Measurements from ENCODE around the gene PJA2.
"Not testable (repeated sequence)": the region's sequence is repeated elsewhere in the genome, so short reads cannot be mapped to it uniquely, and the experiment has no call there.

PJA2 gene

DNA sequence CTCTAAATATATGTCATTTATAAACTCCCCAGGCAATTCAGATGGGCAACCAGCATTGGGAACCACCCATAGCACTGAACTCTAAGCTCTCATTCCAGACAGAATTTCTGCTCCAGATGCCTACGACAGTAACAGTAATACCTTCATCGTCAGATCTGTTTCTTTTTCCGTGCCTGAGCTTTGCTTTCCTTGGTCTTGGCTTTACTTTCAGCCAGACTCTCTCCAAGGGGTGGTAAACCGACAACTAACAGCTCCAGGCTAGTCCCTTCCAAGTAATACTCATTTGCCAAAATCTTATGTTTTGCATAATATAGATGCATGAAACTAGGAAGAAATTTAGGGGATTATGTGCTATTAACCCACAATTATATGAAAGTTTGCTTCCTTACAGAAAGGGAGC lies 102.3 kb downstream of the PJA2 start:
- no peak for DNase-seq

DNA sequence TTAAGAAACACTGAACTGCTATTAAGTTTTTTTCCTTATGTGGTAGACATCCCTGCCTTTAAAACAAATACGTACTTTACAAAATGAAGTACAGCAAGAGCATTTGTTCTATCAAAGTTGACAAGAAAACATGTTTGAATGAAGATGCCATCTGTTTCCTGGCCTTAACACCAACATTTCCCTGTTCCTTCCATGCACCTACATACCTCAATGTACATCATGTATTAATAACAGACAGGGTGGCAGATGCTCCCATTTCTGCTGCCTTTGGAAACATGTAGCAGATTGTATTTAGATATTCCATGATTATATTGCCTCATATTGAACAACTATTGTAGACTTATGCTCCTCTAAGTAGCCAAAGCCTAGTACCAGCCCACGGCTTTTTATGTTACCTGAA lies 104.4 kb downstream of the PJA2 start:
- no peak for DNase-seq

DNA sequence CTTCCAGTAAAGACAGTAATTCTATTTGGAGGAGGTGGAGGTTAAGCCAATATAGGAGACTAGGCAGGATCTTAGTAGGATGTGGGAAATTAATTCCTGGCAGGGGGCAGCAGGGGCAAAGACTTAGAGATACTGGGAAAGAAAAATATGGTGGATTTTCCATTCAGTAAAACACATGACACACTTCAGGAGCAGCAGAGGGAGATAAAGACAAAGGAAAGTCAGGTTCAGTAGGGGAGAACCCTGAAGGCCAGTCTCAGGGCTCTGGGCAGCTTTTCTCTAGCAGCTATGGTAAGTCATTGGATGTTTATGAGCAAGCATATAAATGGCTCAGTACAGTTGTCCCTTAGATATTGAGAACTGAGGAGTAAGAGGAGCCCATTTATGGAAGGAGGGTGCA lies 105.5 kb downstream of the PJA2 start:
- DNase-seq: no peak

DNA sequence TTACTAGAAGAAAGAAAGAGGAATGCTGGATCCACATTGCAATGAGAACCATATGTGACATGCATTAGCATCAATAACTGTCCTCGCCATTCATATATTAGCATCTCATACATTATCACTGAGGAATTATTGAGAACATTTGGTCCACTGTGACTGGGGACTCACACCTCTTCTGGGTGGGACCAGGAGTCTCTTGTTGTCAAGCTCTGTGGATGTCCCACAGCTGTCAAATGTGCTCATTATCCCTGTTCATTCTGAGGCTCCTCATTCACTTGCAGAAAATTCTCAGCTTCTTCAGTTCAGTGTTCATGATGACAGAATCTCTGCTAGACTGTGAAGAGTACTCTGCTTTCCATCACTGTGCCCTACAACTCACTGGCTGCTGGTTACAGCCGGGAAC lies 109.4 kb downstream of the PJA2 start:
- no peak for DNase-seq

DNA sequence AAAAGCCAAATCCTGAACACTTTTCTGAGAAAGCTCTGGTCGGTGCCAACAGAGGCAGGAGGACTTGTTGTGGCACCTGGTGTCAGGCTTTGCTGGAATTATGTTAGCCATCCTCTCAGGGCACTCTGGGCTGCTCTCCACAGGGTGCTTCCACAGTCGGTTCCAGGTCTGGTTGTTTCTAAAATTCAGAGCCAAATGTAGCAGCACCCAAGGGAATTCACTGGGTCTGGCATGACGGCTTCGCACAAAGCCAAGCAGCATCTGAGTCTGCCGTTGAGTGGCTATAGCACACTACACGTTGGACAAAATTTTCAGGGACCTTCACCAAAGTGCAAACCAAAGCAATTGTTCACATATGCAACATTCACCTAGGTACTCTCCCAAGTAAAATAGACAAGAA lies 110.2 kb downstream of the PJA2 start:
- no peak for DNase-seq

DNA sequence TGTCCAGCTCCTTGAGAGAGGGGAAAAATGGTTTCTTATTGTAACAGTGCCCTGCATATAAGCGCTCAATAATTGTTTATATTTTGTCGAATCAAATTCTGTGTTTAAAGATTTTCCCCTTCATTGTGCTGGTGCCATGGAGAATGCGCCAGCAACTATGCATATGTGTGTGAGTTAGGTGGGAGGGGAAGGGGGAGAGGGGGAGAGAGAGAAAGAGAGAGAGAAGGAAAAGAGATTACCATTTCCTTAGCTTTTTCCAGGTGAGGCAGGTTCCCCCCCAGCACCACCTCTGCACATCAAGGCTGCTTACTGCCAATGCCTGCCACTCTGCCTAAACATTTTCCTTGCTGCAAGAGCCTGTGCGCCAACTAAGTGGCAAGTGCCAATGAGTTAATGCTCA lies 111.0 kb downstream of the PJA2 start:
- no peak for DNase-seq

DNA sequence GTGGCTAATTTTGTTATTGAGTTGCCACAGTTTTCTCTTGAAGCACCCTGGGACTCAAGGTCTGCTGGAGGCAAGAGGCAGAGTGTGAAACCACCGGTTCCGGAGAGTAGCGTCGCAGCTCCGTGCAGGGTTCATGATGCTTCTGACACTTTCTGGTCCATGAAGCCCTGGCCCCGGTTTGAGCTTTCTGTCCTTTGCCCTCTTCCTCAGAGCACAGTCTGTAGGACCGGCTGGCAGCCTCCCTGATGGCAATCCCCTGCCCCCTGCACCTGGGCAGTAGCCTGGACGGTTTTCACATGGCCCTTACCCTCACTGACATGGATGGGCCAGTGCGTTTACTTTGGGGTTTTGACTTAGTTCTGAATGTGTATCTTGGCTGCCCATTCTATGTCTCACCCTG lies 111.9 kb downstream of the PJA2 start:
- no peak for DNase-seq

- DNase-seq: no peak
Measured at GRCh38 chr5:109291090-109291489, 118.7 kb downstream of the PJA2 start.

- no peak for DNase-seq
Measured at GRCh38 chr5:109290231-109290630, 119.5 kb downstream of the PJA2 start.

DNA sequence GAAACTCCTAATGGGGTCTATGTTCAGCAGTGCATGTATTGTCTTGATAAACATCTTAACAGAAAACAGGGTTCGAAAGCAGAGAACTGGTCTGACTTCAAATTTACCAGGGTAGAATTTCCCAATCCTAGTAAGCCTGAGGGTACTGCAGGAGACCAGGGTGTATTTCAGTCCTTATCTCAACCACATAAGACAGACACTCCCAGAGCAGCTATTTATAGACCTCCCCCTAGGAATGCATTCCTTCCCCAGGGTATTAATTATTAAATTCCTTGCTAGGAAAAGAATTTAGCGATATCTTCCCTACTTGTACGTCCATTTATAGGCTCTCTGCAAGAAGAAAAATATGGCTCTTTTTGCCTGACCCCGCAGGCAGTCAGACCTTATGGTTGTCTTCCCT lies 123.1 kb downstream of the PJA2 start:
- DNase-seq: not testable (repeated sequence)

Data from suppressor macrophage (primary cell).